ENCODE results near the gene FGGY.

The FGGY gene

GRCh38 chr1:59316497-59317128, 19.7 kb downstream of the FGGY start:
- DNase-seq: no peak

GRCh38 chr1:59317343-59317742, 20.4 kb downstream of the FGGY start:
- no peak for DNase-seq

- DNase-seq: no peak
Observed at GRCh38 chr1:59317780-59318179, 20.9 kb downstream of the FGGY start.

GRCh38 chr1:59318271-59318860, 21.5 kb downstream of the FGGY start:
- no peak for DNase-seq

- no peak for DNase-seq
Observed at GRCh38 chr1:59322394-59322793, 25.5 kb downstream of the FGGY start.

- DNase-seq: no peak
Observed at GRCh38 chr1:59322814-59323213, 25.9 kb downstream of the FGGY start.

- no peak for DNase-seq
Observed at GRCh38 chr1:59323879-59324278, 27.0 kb downstream of the FGGY start.

- DNase-seq: no peak
Observed at GRCh38 chr1:59328353-59328752, 31.5 kb downstream of the FGGY start.

- DNase-seq: no peak
Observed at GRCh38 chr1:59329412-59330053, 32.6 kb downstream of the FGGY start.

- no peak for DNase-seq
Observed at GRCh38 chr1:59331686-59332620, 35.1 kb downstream of the FGGY start.

GRCh38 chr1:59332983-59333382, 36.1 kb downstream of the FGGY start:
- peak in 1 of 2 donors; percentile 2 for DNase-seq

- no peak for DNase-seq
Observed at GRCh38 chr1:59333626-59334277, 36.9 kb downstream of the FGGY start.

- no peak for DNase-seq
Observed at GRCh38 chr1:59340411-59341307, 43.8 kb downstream of the FGGY start.

GRCh38 chr1:59342801-59343575, 46.1 kb downstream of the FGGY start:
- DNase-seq: no peak

GRCh38 chr1:59343576-59343840, 46.6 kb downstream of the FGGY start:
- DNase-seq: no peak

- no peak for DNase-seq
Observed at GRCh38 chr1:59345221-59345620, 48.3 kb downstream of the FGGY start.

GRCh38 chr1:59346429-59346828, 49.5 kb downstream of the FGGY start:
- no peak for DNase-seq

GRCh38 chr1:59349101-59349500, 52.2 kb downstream of the FGGY start:
- no peak for DNase-seq

- DNase-seq: no peak
Observed at GRCh38 chr1:59350521-59350920, 53.6 kb downstream of the FGGY start.

GRCh38 chr1:59352065-59352464, 55.2 kb downstream of the FGGY start:
- no peak for DNase-seq

GRCh38 chr1:59353453-59353852, 56.6 kb downstream of the FGGY start:
- no peak for DNase-seq
